HepG2 (cell line): ENCODE results near the gene LMNA. TPM values are rescaled to one million over a fixed set of nuclear protein-coding genes. Genes with fewer than 3 reads are reported as not detected.

Source experiments
- AGO2 ChIP-seq: fragments of 200-400 bp; formaldehyde crosslinking; optimal IDR thresholded peaks from 2 replicates; pipeline ENCODE3; 2017; ENCODE audit warnings: mild to moderate bottlenecking, low read depth, low read length, moderate library complexity
- BHLHE40 ChIP-seq: IDR thresholded peaks from 2 replicates; pipeline ENCODE4 v1.6.1; 2011; ENCODE audit warnings: low read length, improper control_type of control experiment
- CCAR2 ChIP-seq: fragments of 200-400 bp; formaldehyde crosslinking; optimal IDR thresholded peaks from 2 replicates; pipeline ENCODE3; 2018; ENCODE audit warnings: low read depth, mild to moderate bottlenecking, low read length, moderate library complexity
- CHD4 ChIP-seq: fragments of 200-600 bp; sonication (generic); IDR thresholded peaks from 2 replicates; pipeline ENCODE4 v1.7.0; 2017; ENCODE audit warnings: mild to moderate bottlenecking, low read length, borderline replicate concordance
- ERF ChIP-seq: IDR thresholded peaks from 2 replicates; pipeline ENCODE4 v1.6.1; 2018; ENCODE audit warnings: missing biosample characterization, missing genetic modification reagents
- ETV6 ChIP-seq: sonication (generic); formaldehyde crosslinking; conservative IDR thresholded peaks from 2 replicates; pipeline ENCODE4 v1.4.0; 2020; ENCODE audit warnings: missing genetic modification reagents
- GMEB2 ChIP-seq: IDR thresholded peaks from 2 replicates; pipeline ENCODE4 v1.6.1; 2016; ENCODE audit warnings: missing biosample characterization, missing genetic modification reagents, low read depth
- HMG20A ChIP-seq: IDR thresholded peaks from 2 replicates; pipeline ENCODE4 v1.6.1; 2016; ENCODE audit warnings: borderline replicate concordance
- HNRNPUL1 ChIP-seq: fragments of 200-400 bp; formaldehyde crosslinking; IDR thresholded peaks from 2 replicates; pipeline ENCODE4 v1.6.1; 2017; ENCODE audit warnings: low read depth, mild to moderate bottlenecking, low read length, moderate library complexity
- IRF1 ChIP-seq: sonication (generic); formaldehyde crosslinking; IDR thresholded peaks from 2 replicates; pipeline ENCODE4 v1.4.0; 2020; ENCODE audit warnings: low read depth, mild to moderate bottlenecking, missing genetic modification reagents
- KDM6A ChIP-seq: IDR thresholded peaks from 2 replicates; pipeline ENCODE4 v1.6.1; 2016; ENCODE audit warnings: low read depth
- MTF1 ChIP-seq: sonication (generic); formaldehyde crosslinking; IDR thresholded peaks from 2 replicates; pipeline ENCODE4 v1.5.0; 2020; ENCODE audit warnings: missing genetic modification reagents
- MYC ChIP-seq: sonication (generic); formaldehyde crosslinking; IDR thresholded peaks from 2 replicates; pipeline ENCODE4 v1.9.0; 2021; ENCODE audit warnings: missing genetic modification reagents, borderline replicate concordance
- NFIB ChIP-seq: sonication (generic); formaldehyde crosslinking; IDR thresholded peaks from 2 replicates; pipeline ENCODE4 v1.9.0; 2021; ENCODE audit warnings: missing genetic modification reagents, mild to moderate bottlenecking, borderline replicate concordance
- NR2F1 ChIP-seq, 2 experiments: fragments of 450-650 bp in 1 of 2; formaldehyde crosslinking in 1 of 2; IDR thresholded peaks; 2 replicates each; pipeline versions ENCODE4 v1.5.0 to v1.6.1; 2016 to 2020; ENCODE audit warnings: mild to moderate bottlenecking in 1 of 2, missing compliant biosample characterization in 1 of 2, missing genetic modification reagents in 1 of 2, moderate library complexity in 1 of 2
- PAF1 ChIP-seq: IDR thresholded peaks from 2 replicates; pipeline ENCODE4 v1.6.1; 2016; ENCODE audit warnings: missing genetic modification reagents, missing compliant biosample characterization
- RFX3 ChIP-seq: IDR thresholded peaks from 2 replicates; pipeline ENCODE4 v1.6.1; 2016; ENCODE audit warnings: missing biosample characterization, missing genetic modification reagents
- TCF7L2 ChIP-seq: IDR thresholded peaks from 2 replicates; pipeline ENCODE4 v1.6.1; 2011; ENCODE audit warnings: mild to moderate bottlenecking, low read depth, low read length, moderate library complexity
- TMF1 ChIP-seq: sonication (generic); formaldehyde crosslinking; IDR thresholded peaks from 2 replicates; pipeline ENCODE4 v1.8.1; 2022; ENCODE audit warnings: low read depth, missing genetic modification reagents
- ZFP1 ChIP-seq: IDR thresholded peaks from 2 replicates; pipeline ENCODE4 v1.6.1; 2016
- ZMAT3 ChIP-seq: sonication (generic); formaldehyde crosslinking; conservative IDR thresholded peaks from 2 replicates; pipeline ENCODE4 v1.7.0; 2021; ENCODE audit warnings: missing genetic modification reagents
- ZMYM4 ChIP-seq: sonication (generic); formaldehyde crosslinking; IDR thresholded peaks from 2 replicates; pipeline ENCODE4 v1.8.1; 2023; ENCODE audit warnings: mild to moderate bottlenecking, missing genetic modification reagents
- ZNF260 ChIP-seq: sonication (generic); formaldehyde crosslinking; IDR thresholded peaks from 2 replicates; pipeline ENCODE4 v1.4.0; 2020; ENCODE audit warnings: missing genetic modification reagents, low read depth, mild to moderate bottlenecking, borderline replicate concordance
- ZNF33A ChIP-seq: sonication (generic); formaldehyde crosslinking; IDR thresholded peaks from 2 replicates; pipeline ENCODE4 v1.5.1; 2020; ENCODE audit warnings: missing genetic modification reagents, mild to moderate bottlenecking, moderate library complexity, borderline replicate concordance
- ZNF33B ChIP-seq: sonication (generic); formaldehyde crosslinking; IDR thresholded peaks from 2 replicates; pipeline ENCODE4 v1.5.1; 2020; ENCODE audit warnings: mild to moderate bottlenecking, missing genetic modification reagents
- ZNF367 ChIP-seq: sonication (generic); formaldehyde crosslinking; IDR thresholded peaks from 2 replicates; pipeline ENCODE4 v1.4.0; 2020; ENCODE audit warnings: missing genetic modification reagents, borderline replicate concordance
- ZNF431 ChIP-seq: sonication (generic); formaldehyde crosslinking; IDR thresholded peaks from 2 replicates; pipeline ENCODE4 v1.9.0; 2022; ENCODE audit warnings: missing genetic modification reagents, low read depth, mild to moderate bottlenecking, borderline replicate concordance
- ZNF510 ChIP-seq: sonication (generic); formaldehyde crosslinking; IDR thresholded peaks from 2 replicates; pipeline ENCODE4 v1.4.0; 2020; ENCODE audit warnings: low read depth, mild to moderate bottlenecking, missing genetic modification reagents
- ZNF557 ChIP-seq: sonication (generic); formaldehyde crosslinking; IDR thresholded peaks from 2 replicates; pipeline ENCODE4 v1.4.0; 2020; ENCODE audit warnings: missing genetic modification reagents
- ZNF670 ChIP-seq: sonication (generic); formaldehyde crosslinking; IDR thresholded peaks from 2 replicates; pipeline ENCODE4 v1.8.0; 2022; ENCODE audit warnings: mild to moderate bottlenecking, missing genetic modification reagents, borderline replicate concordance
- ZNF816 ChIP-seq: sonication (generic); formaldehyde crosslinking; IDR thresholded peaks from 2 replicates; pipeline ENCODE4 v1.8.0; 2022; ENCODE audit warnings: missing genetic modification reagents, mild to moderate bottlenecking, borderline replicate concordance
- ZNF891 ChIP-seq: sonication (generic); formaldehyde crosslinking; IDR thresholded peaks from 2 replicates; pipeline ENCODE4 v1.5.0; 2020; ENCODE audit warnings: mild to moderate bottlenecking, missing genetic modification reagents
- polyA plus RNA-seq, 8 experiments: library from polyadenylated mRNA; depleted of rRNA in 3 of 8; stranded (reverse) in 7 of 8; unstranded in 1 of 8; fragments of >200 nt; fragmentation: Illumina TruSeq in 4 of 8; extraction: Trizol in 4 of 8; gene quantifications; 2 replicates each; pipeline versions ENCODE4 v1.2.1 to v1.2.3, GENCODE V29; 2011 to 2016; ENCODE audit warnings: low read depth in 4 of 8, missing spikeins in 1 of 8, mixed read lengths in 1 of 8; ENCODE audit not compliant: insufficient read depth in 1 of 8
- total RNA-seq, 5 experiments: library from RNA; depleted of rRNA; stranded (reverse); fragments of >200 nt; fragmentation: Illumina TruSeq; extraction: Trizol; gene quantifications; 2 replicates each; pipeline ENCODE4 v1.2.3, GENCODE V29; 2016; ENCODE audit warnings: low read depth in 1 of 5

LMNA gene
- total and polyA plus RNA-seq, 2 of the 13 experiments (the other 11 are each of a cell fraction or from before 2014, with no cell fraction given): 107 to 225 TPM

- TF ChIP-seq NR2F1 (CRISPR knock-in tag; IDR thresholded peaks at IDR 0.05) (no peak), ZFP1 (no peak), ZNF510 (CRISPR knock-in tag) (no peak), MYC (CRISPR knock-in tag) (peak; percentile 50; the same call in 1 of the 2 replicates), BHLHE40 (no peak), HNRNPUL1 (no peak), AGO2 (no peak), ETV6 (CRISPR knock-in tag) (no peak), ERF (CRISPR knock-in tag) (peak; percentile 64), ZNF33B (no peak; the same call in 1 of the 2 replicates), CHD4 (no peak), ZNF816 (CRISPR knock-in tag) (no peak), NFIB (CRISPR knock-in tag) (no peak), MTF1 (no peak), GMEB2 (CRISPR knock-in tag) (no peak), ZMAT3 (no peak), ZNF260 (no peak), CCAR2 (no peak), TMF1 (no peak), ZNF670 (CRISPR knock-in tag) (no peak), ZNF557 (CRISPR knock-in tag) (no peak), IRF1 (CRISPR knock-in tag) (no peak), ZNF33A (CRISPR knock-in tag) (no peak; the same call in 1 of the 2 replicates), ZMYM4 (peak; percentile 42; the same call in 1 of the 2 replicates), PAF1 (no peak), HMG20A (CRISPR knock-in tag) (no peak), ZNF891 (peak; percentile 17; the same call in 1 of the 2 replicates), ZNF431 (CRISPR knock-in tag) (0 out of 2 replicates have a peak, but pooled peaks have one; percentile 61), KDM6A (CRISPR knock-in tag) (no peak), ZNF367 (CRISPR knock-in tag) (no peak), TCF7L2 (no peak), RFX3 (CRISPR knock-in tag) (no peak)
Measured at GRCh38 chr1:156123356-156124196, 9.1 kb downstream of the LMNA start (continued).
